DOHH2 (cell line): ENCODE data around the gene CAV3.

Source experiments
- H3F3A ChIP-seq: fragments of 200-600 bp; sonication (generic), shearing (Covaris generic); 2 replicates; pipeline ENCODE4 v1.6.0; 2016; ENCODE audit warnings: antibody characterized with exemption, mild to moderate bottlenecking; ENCODE audit not compliant: control insufficient read depth, insufficient read depth
- H3K27ac ChIP-seq: fragments of 200-600 bp; sonication (generic); 2 replicates; pipeline ENCODE4 v1.5.1; 2014; ENCODE audit warnings: low read depth, mild to moderate bottlenecking, low read length, moderate library complexity
- H3K27me3 ChIP-seq: fragments of 200-600 bp; sonication (generic); 2 replicates; pipeline ENCODE4 v1.6.1; 2014; ENCODE audit warnings: mild to moderate bottlenecking, low read length, mixed read lengths; ENCODE audit not compliant: control insufficient read depth
- H3K36me3 ChIP-seq: fragments of 200-600 bp; sonication (generic); 2 replicates; pipeline ENCODE4 v1.6.1; 2014; ENCODE audit warnings: mild to moderate bottlenecking, low read length, moderate library complexity, mixed read lengths; ENCODE audit not compliant: control insufficient read depth
- H3K4me1 ChIP-seq: fragments of 200-600 bp; sonication (generic); 2 replicates; pipeline ENCODE4 v1.6.1; 2014; ENCODE audit warnings: mild to moderate bottlenecking, low read length, mixed read lengths; ENCODE audit not compliant: control insufficient read depth
- H3K4me2 ChIP-seq: fragments of 200-600 bp; sonication (generic); 2 replicates; pipeline ENCODE4 v1.6.0; 2014; ENCODE audit warnings: mild to moderate bottlenecking, low read length, moderate library complexity
- H3K4me3 ChIP-seq: fragments of 200-600 bp; sonication (generic); 2 replicates; pipeline ENCODE4 v1.5.1; 2014; ENCODE audit warnings: mild to moderate bottlenecking, low read length, mixed read lengths
- H3K79me2 ChIP-seq: fragments of 200-600 bp; sonication (generic); 2 replicates; pipeline ENCODE4 v1.6.1; 2014; ENCODE audit warnings: mild to moderate bottlenecking, low read length, mixed read lengths; ENCODE audit not compliant: control insufficient read depth
- H3K9me2 ChIP-seq: fragments of 200-600 bp; sonication (generic); replicated peaks from 2 replicates; pipeline ENCODE4 v1.6.1; 2014; ENCODE audit warnings: mild to moderate bottlenecking, low read length, mixed read lengths; ENCODE audit not compliant: control insufficient read depth
- H3K9me3 ChIP-seq: fragments of 200-600 bp; sonication (generic); 2 replicates; pipeline ENCODE4 v1.6.1; 2014; ENCODE audit warnings: antibody characterized with exemption, low read length, mixed read lengths; ENCODE audit not compliant: control insufficient read depth, insufficient read depth
- H4K20me1 ChIP-seq: fragments of 200-600 bp; sonication (generic); 2 replicates; pipeline ENCODE4 v1.6.0; 2014; ENCODE audit warnings: low read depth, mild to moderate bottlenecking, antibody characterized with exemption, low read length, moderate library complexity; ENCODE audit not compliant: control insufficient read depth, insufficient read depth
- CTCF ChIP-seq: fragments of 200-600 bp; sonication (generic); IDR thresholded peaks from one replicate; pipeline ENCODE4 v1.5.1; 2014; ENCODE audit warnings: antibody characterized with exemption, mild to moderate bottlenecking, low read depth, low read length; ENCODE audit not compliant: poor library complexity, severe bottlenecking
- EZH2phosphoT487 ChIP-seq: fragments of 200-600 bp; sonication (generic); IDR thresholded peaks from 2 replicates; pipeline ENCODE4 v1.6.1; 2017; ENCODE audit warnings: borderline replicate concordance, mild to moderate bottlenecking, antibody characterized with exemption, low read length, moderate library complexity, mixed read lengths

Gene CAV3

GRCh38 chr3:8705575-8705974, 28.0 kb upstream of the CAV3 start:
- Histone ChIP-seq H3K79me2 (no peaks in the 10 kb centered on the region), H3K36me3 (no peaks in the 10 kb centered on the region), H4K20me1 (no peaks in the 10 kb centered on the region), H3K9me2 (no peaks in the 10 kb centered on the region), H3K4me1 (no peaks in the 10 kb centered on the region), H3K27ac (no peak overlapping the region), H3K27me3 (no peaks in the 10 kb centered on the region), H3F3A (no peaks in the 10 kb centered on the region), H3K4me2 (no peak overlapping the region), H3K4me3 (no peak overlapping the region), H3K9me3 (no peaks in the 10 kb centered on the region)
- TF ChIP-seq CTCF (no peak), EZH2phosphoT487 (no peak)

GRCh38 chr3:8709287-8709686, 24.3 kb upstream of the CAV3 start:
- Histone ChIP-seq H3K4me1 (no peaks in the 10 kb centered on the region), H3K79me2 (no peaks in the 10 kb centered on the region), H3K4me3 (no peak overlapping the region), H3K9me3 (no peaks in the 10 kb centered on the region), H3K36me3 (no peaks in the 10 kb centered on the region), H3K27me3 (no peaks in the 10 kb centered on the region), H3K27ac (no peak overlapping the region), H4K20me1 (no peaks in the 10 kb centered on the region), H3K4me2 (no peak overlapping the region), H3K9me2 (no peaks in the 10 kb centered on the region), H3F3A (no peaks in the 10 kb centered on the region)
- TF ChIP-seq CTCF (no peak), EZH2phosphoT487 (no peak)

GRCh38 chr3:8709801-8710507, 23.6 kb upstream of the CAV3 start:
- Histone ChIP-seq H3K9me3 (no peaks in the 10 kb centered on the region), H3K27me3 (no peaks in the 10 kb centered on the region), H3K4me2 (no peak overlapping the region), H3K4me3 (no peak overlapping the region), H3F3A (no peaks in the 10 kb centered on the region), H3K79me2 (no peaks in the 10 kb centered on the region), H3K4me1 (no peaks in the 10 kb centered on the region), H4K20me1 (no peaks in the 10 kb centered on the region), H3K9me2 (no peaks in the 10 kb centered on the region), H3K36me3 (no peaks in the 10 kb centered on the region), H3K27ac (no peak overlapping the region)
- no peak for TF ChIP-seq EZH2phosphoT487
- TF ChIP-seq CTCF = no peak
